Type B pancreatic cell (in vitro differentiated cells): ENCODE data around the gene TRMT112. TPM values are rescaled to one million over a fixed set of nuclear protein-coding genes. Genes with fewer than 3 reads are reported as not detected.
"Not testable (repeated sequence)": the region's sequence is repeated elsewhere in the genome, so short reads cannot be mapped to it uniquely, and the experiment has no call there.

Source experiments
- DNase-seq: peaks from one replicate; pipeline ENCODE4 v3.0.0; 2021; ENCODE audit warnings: mixed read lengths; ENCODE audit not compliant: unreplicated experiment; ENCODE audit errors: extremely low spot score
- H3K27ac Mint-ChIP-seq: 2 replicates; pipeline ENCODE4 v1.8.0; 2021; ENCODE audit warnings: mild to moderate bottlenecking, mixed read lengths
- H3K27me3 Mint-ChIP-seq: 2 replicates; pipeline ENCODE4 v1.8.0; 2021; ENCODE audit warnings: mixed read lengths
- H3K36me3 Mint-ChIP-seq: 2 replicates; pipeline ENCODE4 v1.8.0; 2021; ENCODE audit warnings: mixed read lengths
- H3K4me1 Mint-ChIP-seq: one replicate; pipeline ENCODE4 v1.8.0; 2021; ENCODE audit warnings: mixed read lengths; ENCODE audit not compliant: unreplicated experiment
- H3K4me3 Mint-ChIP-seq: 2 replicates; pipeline ENCODE4 v1.8.0; 2021; ENCODE audit warnings: mild to moderate bottlenecking, mixed read lengths
- H3K9me3 Mint-ChIP-seq: 2 replicates; pipeline ENCODE4 v1.8.0; 2021; ENCODE audit warnings: mixed read lengths
- total RNA-seq: library from RNA; stranded (reverse); gene quantifications from 2 replicates; pipeline ENCODE4 v1.2.1, GENCODE V29; 2021; ENCODE audit warnings: low replicate concordance
- TF ChIP-seq, protein P1 (sequence below): fragments of 200-600 bp; sonication (generic); conservative IDR thresholded peaks from 2 replicates; pipeline ENCODE4 v1.5.0; 2021; ENCODE audit warnings: antibody characterized with exemption, mild to moderate bottlenecking

Gene TRMT112
- total RNA-seq, 1 donor from 2014 or later: 198 TPM

DNA sequence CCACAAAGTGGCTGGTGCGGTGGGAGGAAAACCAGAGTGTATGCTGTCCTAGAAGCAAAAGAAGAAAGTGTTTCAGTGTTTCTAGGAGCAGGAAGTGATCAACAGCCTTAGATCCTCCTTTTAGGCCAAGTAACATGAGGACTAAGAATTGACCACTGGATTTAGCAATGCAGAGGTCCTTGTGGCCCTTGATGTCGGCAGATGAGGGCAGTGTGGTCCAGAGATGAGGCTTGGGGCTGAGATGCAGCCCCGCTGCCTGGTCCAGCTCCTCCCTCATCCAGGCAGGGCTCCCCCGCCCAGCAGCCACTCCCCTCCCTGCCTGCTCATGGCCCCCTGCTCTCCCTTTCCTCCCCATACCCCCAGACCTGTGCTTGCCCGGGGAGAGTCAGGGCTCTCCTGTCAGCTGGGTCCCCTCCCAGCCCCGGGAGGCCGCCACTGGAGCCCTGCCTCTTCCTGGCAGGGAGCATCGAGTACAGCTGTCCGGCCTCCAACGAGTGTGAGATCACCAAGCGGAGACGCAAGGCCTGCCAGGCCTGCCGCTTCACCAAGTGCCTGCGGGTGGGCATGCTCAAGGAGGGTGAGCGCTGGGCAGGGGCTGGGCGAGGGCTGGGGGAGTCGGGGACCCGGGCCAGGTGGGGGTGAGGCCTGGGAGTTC is 3.7 kb downstream of the TRMT112 start:
- peak overlapping the region; percentile 60 for H3K4me3 Mint-ChIP-seq
- H3K27me3 Mint-ChIP-seq: no peaks in the 10 kb centered on the region
- no peak for DNase-seq
- no peaks in the 10 kb centered on the region for H3K9me3 Mint-ChIP-seq
- TF ChIP-seq, protein P1, sequence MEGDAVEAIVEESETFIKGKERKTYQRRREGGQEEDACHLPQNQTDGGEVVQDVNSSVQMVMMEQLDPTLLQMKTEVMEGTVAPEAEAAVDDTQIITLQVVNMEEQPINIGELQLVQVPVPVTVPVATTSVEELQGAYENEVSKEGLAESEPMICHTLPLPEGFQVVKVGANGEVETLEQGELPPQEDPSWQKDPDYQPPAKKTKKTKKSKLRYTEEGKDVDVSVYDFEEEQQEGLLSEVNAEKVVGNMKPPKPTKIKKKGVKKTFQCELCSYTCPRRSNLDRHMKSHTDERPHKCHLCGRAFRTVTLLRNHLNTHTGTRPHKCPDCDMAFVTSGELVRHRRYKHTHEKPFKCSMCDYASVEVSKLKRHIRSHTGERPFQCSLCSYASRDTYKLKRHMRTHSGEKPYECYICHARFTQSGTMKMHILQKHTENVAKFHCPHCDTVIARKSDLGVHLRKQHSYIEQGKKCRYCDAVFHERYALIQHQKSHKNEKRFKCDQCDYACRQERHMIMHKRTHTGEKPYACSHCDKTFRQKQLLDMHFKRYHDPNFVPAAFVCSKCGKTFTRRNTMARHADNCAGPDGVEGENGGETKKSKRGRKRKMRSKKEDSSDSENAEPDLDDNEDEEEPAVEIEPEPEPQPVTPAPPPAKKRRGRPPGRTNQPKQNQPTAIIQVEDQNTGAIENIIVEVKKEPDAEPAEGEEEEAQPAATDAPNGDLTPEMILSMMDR: no peak
- H3K4me1 Mint-ChIP-seq: peaks cover 10% of the 10 kb centered on the region
- peak overlapping the region; percentile 81 for H3K27ac Mint-ChIP-seq
- peaks cover 5% of the 10 kb centered on the region for H3K36me3 Mint-ChIP-seq

DNA sequence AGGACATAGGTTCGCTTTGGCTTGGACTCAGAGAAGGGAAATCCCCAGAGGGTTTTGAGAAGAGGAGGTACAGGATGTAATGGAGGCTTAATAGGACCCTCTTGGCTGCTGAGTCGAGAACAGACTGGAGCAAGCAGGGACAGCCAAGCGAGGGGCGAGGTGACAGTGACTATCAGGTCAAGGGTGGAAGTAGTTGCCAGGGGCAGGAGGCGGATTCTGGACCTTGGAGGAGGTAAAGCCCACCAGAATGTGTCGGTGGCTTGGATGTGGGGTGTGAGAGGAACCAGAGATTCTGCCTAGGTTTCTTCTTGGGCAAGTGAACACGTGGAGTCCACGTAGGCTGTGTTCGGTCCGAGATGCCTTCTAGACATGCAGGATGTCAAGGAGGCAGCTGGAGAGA is 4.4 kb downstream of the TRMT112 start:
- H3K27ac Mint-ChIP-seq: peak overlapping the region; percentile 81
- TF ChIP-seq, protein P1: no peak
- H3K27me3 Mint-ChIP-seq: no peaks in the 10 kb centered on the region
- no peak for DNase-seq
- H3K9me3 Mint-ChIP-seq: no peaks in the 10 kb centered on the region
- peaks cover 10% of the 10 kb centered on the region for H3K4me1 Mint-ChIP-seq
- H3K36me3 Mint-ChIP-seq: peaks cover 5% of the 10 kb centered on the region
- peak overlapping the region; percentile 60 for H3K4me3 Mint-ChIP-seq

DNA sequence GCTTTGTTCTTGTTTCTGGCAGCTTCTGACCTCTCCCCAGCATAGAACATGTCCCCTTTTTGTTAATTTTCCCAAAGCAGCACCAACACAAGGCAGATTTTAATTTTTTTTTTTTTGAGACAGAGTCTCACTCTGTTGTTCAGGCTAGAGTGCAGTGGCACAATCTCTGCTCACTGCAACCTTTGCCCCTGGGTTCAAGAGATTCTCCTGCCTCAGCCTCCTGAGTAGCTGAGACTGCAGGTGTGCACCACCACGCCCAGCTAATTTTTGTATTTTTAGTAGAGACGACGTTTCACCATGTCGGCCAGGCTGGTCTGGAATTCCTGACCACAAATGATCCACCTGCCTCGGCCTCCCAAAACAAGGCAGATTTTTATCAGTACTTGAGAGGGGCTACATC is 9.6 kb downstream of the TRMT112 start:
- H3K4me3 Mint-ChIP-seq: peak overlapping the region; percentile 18
- DNase-seq, H3K36me3 Mint-ChIP-seq, H3K9me3 Mint-ChIP-seq, H3K27me3 Mint-ChIP-seq: not testable (repeated sequence)
- H3K27ac Mint-ChIP-seq: peak overlapping the region; percentile 26
- peaks cover 21% of the 10 kb centered on the region for H3K4me1 Mint-ChIP-seq

DNA sequence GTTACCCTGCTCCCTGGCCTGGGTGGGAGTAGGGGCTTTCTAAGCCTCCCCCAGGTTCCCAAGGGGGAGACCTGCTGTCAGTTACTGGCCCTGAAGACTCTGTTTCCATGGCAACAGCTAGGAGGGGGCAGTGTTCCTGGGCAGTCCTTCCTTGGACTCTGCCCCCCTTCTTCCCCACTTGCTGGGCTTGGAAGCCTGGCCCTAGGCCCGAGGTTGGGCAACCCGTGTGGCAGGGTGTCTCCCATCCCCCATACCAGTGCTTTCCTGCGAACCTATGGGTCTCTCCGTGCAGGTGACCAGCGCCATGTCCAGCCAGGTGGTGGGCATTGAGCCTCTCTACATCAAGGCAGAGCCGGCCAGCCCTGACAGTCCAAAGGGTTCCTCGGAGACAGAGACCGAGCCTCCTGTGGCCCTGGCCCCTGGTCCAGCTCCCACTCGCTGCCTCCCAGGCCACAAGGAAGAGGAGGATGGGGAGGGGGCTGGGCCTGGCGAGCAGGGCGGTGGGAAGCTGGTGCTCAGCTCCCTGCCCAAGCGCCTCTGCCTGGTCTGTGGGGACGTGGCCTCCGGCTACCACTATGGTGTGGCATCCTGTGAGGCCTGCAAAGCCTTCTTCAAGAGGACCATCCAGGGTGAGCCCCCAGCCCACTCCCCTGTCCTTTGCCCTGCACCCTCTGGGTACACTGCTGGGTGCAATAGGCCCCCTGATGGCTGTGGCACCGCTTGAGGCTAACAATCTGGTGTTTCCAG is 10.3 kb downstream of the TRMT112 start:
- peaks cover under 1% of the 10 kb centered on the region for H3K27me3 Mint-ChIP-seq
- peaks cover 21% of the 10 kb centered on the region for H3K4me1 Mint-ChIP-seq
- peak overlapping the region; percentile 96 for H3K4me3 Mint-ChIP-seq
- TF ChIP-seq, protein P1: no peak
- DNase-seq: no peak
- H3K27ac Mint-ChIP-seq: no peak overlapping the region
- H3K36me3 Mint-ChIP-seq: no peaks in the 10 kb centered on the region
- H3K9me3 Mint-ChIP-seq: no peaks in the 10 kb centered on the region

DNA sequence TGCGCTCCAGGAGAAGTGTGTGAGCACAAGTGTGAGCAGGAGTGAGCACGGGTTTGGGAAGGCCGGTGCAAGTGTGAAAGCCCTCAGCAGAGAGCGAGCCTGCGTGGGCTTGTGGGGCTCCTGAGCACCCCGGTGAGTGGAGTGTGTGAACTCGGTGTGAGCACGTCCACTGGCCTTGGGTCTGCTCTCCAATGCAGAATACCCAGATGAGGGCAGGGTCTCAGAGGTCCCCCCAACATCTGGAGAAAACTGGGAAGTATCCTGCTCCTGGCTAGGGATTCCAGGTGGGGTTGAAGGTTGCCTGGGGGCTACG is 10.8 kb downstream of the TRMT112 start:
- Mint-ChIP-seq H3K27ac (peak overlapping the region; percentile 92), H3K4me1 (peaks cover 21% of the 10 kb centered on the region), H3K4me3 (peak overlapping the region; percentile 96), H3K9me3 (no peaks in the 10 kb centered on the region), H3K36me3 (no peaks in the 10 kb centered on the region), H3K27me3 (peaks cover 4% of the 10 kb centered on the region)
- no peak for DNase-seq
- TF ChIP-seq, protein P1: no peak

DNA sequence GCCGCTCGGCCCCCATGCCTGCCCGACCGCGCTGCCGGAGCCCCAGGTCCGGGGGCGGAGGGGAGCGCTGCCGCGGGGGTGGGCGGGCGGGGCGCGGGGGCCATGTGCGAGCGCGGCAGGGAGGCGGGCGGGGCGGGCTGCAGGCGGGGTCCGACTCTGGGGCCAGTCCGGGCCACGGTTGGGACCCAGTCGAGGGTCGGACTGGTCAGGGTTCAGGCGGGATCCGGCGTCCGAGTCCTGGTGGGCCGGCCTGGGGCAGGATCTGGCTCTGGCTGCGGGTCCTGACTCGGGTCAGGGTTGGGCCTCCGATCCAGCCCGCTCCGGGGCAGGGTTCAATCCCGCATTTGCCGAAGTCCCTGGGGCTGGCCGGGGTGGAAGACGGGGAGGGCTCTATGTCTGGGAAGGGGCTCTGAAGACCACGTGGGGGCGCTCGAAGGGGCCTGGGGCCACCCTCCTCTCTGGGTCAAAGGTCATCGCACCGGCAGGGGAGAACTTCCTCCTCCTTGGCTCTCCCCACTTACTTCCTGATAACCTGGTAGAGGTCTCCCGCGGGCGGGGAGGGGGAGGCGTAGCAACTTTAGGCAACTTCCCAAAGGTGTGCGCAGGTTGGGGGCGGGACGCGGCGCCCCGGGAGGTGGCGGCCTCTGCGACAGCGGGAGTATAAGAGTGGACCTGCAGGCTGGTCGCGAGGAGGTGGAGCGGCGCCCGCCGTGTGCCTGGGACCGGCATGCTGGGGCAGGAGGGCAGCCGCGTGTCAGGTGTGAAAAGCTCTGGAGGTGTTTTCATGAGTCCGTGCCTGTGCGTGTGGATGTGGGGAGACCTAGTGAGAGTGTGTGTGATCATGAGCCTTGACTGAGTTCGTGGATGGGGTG is 11.4 kb downstream of the TRMT112 start:
- Mint-ChIP-seq H3K9me3 (no peaks in the 10 kb centered on the region), H3K27ac (peak overlapping the region; percentile 92), H3K27me3 (peaks cover 7% of the 10 kb centered on the region), H3K4me3 (peak overlapping the region; percentile 96), H3K4me1 (peaks cover 19% of the 10 kb centered on the region), H3K36me3 (no peaks in the 10 kb centered on the region)
- DNase-seq: no peak
- TF ChIP-seq, protein P1: peak; percentile 60
